Upper lobe of right lung (tissue), 1 donor: ENCODE measurements around the gene DYNLRB2. TPM values are rescaled to one million over a fixed set of nuclear protein-coding genes. Genes with fewer than 3 reads are reported as not detected.

ENCODE experiments used
- ATAC-seq: fragments of 200-7000 bp; cut with Tn5 transposase; one replicate; pipeline ENCODE4 v1.9.1; 2020; ENCODE audit warnings: mild to moderate bottlenecking, moderate library complexity
- DNase-seq: peaks from one replicate; pipeline ENCODE4 v3.0.0-alpha.2; 2020
- H3K27ac ChIP-seq: fragments of 200-600 bp; one replicate; pipeline ENCODE4 v1.8.0; 2022
- H3K27me3 ChIP-seq: fragments of 200-600 bp; one replicate; pipeline ENCODE4 v1.8.0; 2022; ENCODE audit warnings: mild to moderate bottlenecking
- H3K36me3 ChIP-seq: fragments of 200-600 bp; one replicate; pipeline ENCODE4 v1.8.0; 2022
- H3K4me1 ChIP-seq: fragments of 200-600 bp; one replicate; pipeline ENCODE4 v1.8.0; 2022
- H3K4me3 ChIP-seq: fragments of 200-600 bp; one replicate; pipeline ENCODE4 v1.8.0; 2022; ENCODE audit warnings: mild to moderate bottlenecking
- H3K9me3 ChIP-seq: fragments of 200-600 bp; one replicate; pipeline ENCODE4 v1.8.0; 2022
- intact Hi-C: fragments of 100-400 bp; cut with DNase I; formaldehyde crosslinking; loops from one replicate; pipeline ENCODE4 v1.11.0; 2022
- total RNA-seq: library from RNA; stranded (reverse); fragmentation: NEBNext Ultra II Directional; extraction: Animal tissue kit (Norgen Biotek cat#: 25700); gene quantifications from one replicate; pipeline ENCODE4 v1.2.1, GENCODE V29; 2021
- TF ChIP-seq, protein P1 (sequence below): fragments of 200-600 bp; IDR thresholded peaks from one replicate; pipeline ENCODE4 v1.8.0; 2022; ENCODE audit warnings: antibody characterized with exemption
- donor health status: DM: no; HTN: yes; CAD: no; lungs with severe emphysema.

DYNLRB2 gene
- total RNA-seq, 1 donor from 2014 or later = not detected

GRCh38 chr16:80509872-80510271 lies 30.9 kb upstream of the DYNLRB2 start:
- no peaks in the 10 kb centered on the region for H3K4me1 ChIP-seq
- TF ChIP-seq, protein P1, sequence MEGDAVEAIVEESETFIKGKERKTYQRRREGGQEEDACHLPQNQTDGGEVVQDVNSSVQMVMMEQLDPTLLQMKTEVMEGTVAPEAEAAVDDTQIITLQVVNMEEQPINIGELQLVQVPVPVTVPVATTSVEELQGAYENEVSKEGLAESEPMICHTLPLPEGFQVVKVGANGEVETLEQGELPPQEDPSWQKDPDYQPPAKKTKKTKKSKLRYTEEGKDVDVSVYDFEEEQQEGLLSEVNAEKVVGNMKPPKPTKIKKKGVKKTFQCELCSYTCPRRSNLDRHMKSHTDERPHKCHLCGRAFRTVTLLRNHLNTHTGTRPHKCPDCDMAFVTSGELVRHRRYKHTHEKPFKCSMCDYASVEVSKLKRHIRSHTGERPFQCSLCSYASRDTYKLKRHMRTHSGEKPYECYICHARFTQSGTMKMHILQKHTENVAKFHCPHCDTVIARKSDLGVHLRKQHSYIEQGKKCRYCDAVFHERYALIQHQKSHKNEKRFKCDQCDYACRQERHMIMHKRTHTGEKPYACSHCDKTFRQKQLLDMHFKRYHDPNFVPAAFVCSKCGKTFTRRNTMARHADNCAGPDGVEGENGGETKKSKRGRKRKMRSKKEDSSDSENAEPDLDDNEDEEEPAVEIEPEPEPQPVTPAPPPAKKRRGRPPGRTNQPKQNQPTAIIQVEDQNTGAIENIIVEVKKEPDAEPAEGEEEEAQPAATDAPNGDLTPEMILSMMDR = no peak
- intact Hi-C loops = no loop called here
- H3K9me3 ChIP-seq = no peaks in the 10 kb centered on the region
- ATAC-seq (peak; percentile 39), DNase-seq (no peak)
- H3K36me3 ChIP-seq = no peaks in the 10 kb centered on the region
- no peak overlapping the region for H3K4me3 ChIP-seq
- no peak overlapping the region for H3K27ac ChIP-seq
- H3K27me3 ChIP-seq = peaks cover 10% of the 10 kb centered on the region

- Histone ChIP-seq H3K27me3 (peaks cover 18% of the 10 kb centered on the region), H3K9me3 (no peaks in the 10 kb centered on the region), H3K36me3 (no peaks in the 10 kb centered on the region), H3K4me1 (no peaks in the 10 kb centered on the region), H3K27ac (no peak overlapping the region), H3K4me3 (no peak overlapping the region)
- TF ChIP-seq, protein P1 = no peak
- ATAC-seq (no peak), DNase-seq (no peak)
- intact Hi-C loops = no loop called here
These were observed 28.8 kb upstream of the DYNLRB2 start for GRCh38 chr16:80511824-80512592.

GRCh38 chr16:80512593-80512853 lies 28.3 kb upstream of the DYNLRB2 start:
- Histone ChIP-seq H3K4me3 (no peak overlapping the region), H3K36me3 (no peaks in the 10 kb centered on the region), H3K9me3 (no peaks in the 10 kb centered on the region), H3K27me3 (peaks cover 18% of the 10 kb centered on the region), H3K27ac (no peak overlapping the region), H3K4me1 (no peaks in the 10 kb centered on the region)
- intact Hi-C loops = no loop called here
- no peak for ATAC-seq
- TF ChIP-seq, protein P1 = no peak
- no peak for DNase-seq

- Histone ChIP-seq H3K4me3 (no peak overlapping the region), H3K27me3 (peaks cover 18% of the 10 kb centered on the region), H3K9me3 (no peaks in the 10 kb centered on the region), H3K4me1 (no peaks in the 10 kb centered on the region), H3K36me3 (no peaks in the 10 kb centered on the region), H3K27ac (no peak overlapping the region)
- DNase-seq = no peak
- ATAC-seq = no peak
- intact Hi-C loops = no loop called here
- TF ChIP-seq, protein P1 = no peak
These were observed 25.4 kb upstream of the DYNLRB2 start for GRCh38 chr16:80515374-80515773.

DNA sequence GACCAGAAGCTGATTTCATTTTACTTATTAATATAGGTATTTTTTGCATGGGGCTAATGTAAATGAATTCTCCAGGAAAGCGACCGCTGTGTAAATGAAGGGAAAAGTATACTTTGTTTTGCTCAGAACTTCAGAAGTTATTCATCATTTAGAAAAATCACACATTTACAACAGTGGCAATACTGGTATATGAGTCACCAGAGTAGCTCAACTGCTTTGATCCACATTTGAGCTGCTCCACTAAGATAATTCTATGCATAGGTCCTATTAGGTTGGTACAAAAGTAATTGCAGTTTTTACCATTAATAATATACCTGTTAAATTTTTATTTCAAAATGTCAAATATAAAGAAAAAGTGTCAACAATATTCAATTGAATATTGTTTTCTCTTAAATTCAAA lies 22.9 kb upstream of the DYNLRB2 start:
- TF ChIP-seq, protein P1 = no peak
- ATAC-seq = no peak
- Histone ChIP-seq H3K36me3 (no peaks in the 10 kb centered on the region), H3K4me3 (no peak overlapping the region), H3K9me3 (no peaks in the 10 kb centered on the region), H3K4me1 (no peaks in the 10 kb centered on the region), H3K27me3 (peaks cover 9% of the 10 kb centered on the region), H3K27ac (no peak overlapping the region)
- no peak for DNase-seq
- intact Hi-C loops = no loop called here

GRCh38 chr16:80518436-80518835 lies 22.4 kb upstream of the DYNLRB2 start:
- TF ChIP-seq, protein P1 = no peak
- intact Hi-C loops = no loop called here
- no peaks in the 10 kb centered on the region for H3K4me1 ChIP-seq
- no peaks in the 10 kb centered on the region for H3K36me3 ChIP-seq
- no peak for DNase-seq
- H3K9me3 ChIP-seq = no peaks in the 10 kb centered on the region
- no peak overlapping the region for H3K27ac ChIP-seq
- no peak for ATAC-seq
- no peak overlapping the region for H3K4me3 ChIP-seq
- peaks cover 9% of the 10 kb centered on the region for H3K27me3 ChIP-seq
